Measurements from ENCODE around the gene SLC4A1AP. TPM values are rescaled to one million over a fixed set of nuclear protein-coding genes. Genes with fewer than 3 reads are reported as not detected.

The SLC4A1AP gene
- total and polyA plus RNA-seq, 10 of the 15 experiments (the other 5 are each of a cell fraction or from before 2014, with no cell fraction given), result 6.5 to 30.1 (median 21.5) TPM

DNA sequence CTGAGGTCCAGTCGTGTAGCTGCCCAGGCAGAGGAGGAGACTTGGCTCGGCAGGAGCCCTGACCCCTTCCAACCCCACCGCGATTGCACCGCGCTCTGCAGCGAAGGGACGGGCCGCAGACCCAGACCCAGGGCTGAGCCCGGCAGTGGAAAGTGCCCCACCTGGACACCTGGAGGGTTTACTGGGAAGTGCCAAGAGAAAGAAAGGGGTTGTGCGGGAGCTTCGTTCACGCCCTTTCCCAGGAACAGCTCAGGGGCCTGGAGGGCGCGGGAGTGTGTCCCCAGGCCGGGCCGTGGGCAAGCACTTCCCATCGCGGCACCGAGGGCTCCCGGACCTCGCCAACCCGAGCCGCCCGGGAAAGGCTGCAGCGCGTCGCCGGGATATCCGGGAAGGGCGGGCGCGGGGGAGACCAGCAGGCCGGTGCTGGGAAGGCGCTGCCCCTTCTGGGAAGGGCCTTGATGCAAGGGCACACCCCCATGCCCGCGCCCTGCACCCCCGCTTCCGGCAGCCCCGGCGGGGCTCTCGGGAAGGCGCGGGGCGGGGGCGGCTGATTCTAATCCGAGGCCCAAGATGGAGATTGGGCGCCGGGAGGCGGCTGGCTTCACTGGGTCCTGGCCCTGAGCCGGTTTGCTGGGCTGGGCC, 71.7 kb downstream of the SLC4A1AP start:
- H3K4me3 ChIP-seq, result 0 out of 2 replicates have a peak overlapping the region, but pooled peaks have one; percentile 16
- FAIRE-seq (no peak), DNase-seq (ENCODE audit: low read depth, low spot score) (no peak), ATAC-seq (peak; percentile 20; the same call in 2 of the 3 replicates)
- WGBS (ENCODE audit: insufficient coverage, insufficient replicate concordance, low lambda C conversion rate, missing lambda C conversion rate), result 25% methylated on average over 42 of the region's 51 CpGs
- intact Hi-C loops (cut with micrococcal nuclease; ENCODE audit: unreplicated experiment), result no loop called here
- H3K36me3 ChIP-seq (ENCODE audit: control insufficient read depth in 2 of 2, insufficient read depth in 2 of 2, low read length in 1 of 2), result no peaks in the 10 kb centered on the region
- H3K27ac ChIP-seq (ENCODE audit: control insufficient read depth, insufficient read depth), result no peak overlapping the region
- H3K27me3 ChIP-seq (replicated peaks in 1 of 2; ENCODE audit: control insufficient read depth in 2 of 2, insufficient read depth in 2 of 2, low read length in 1 of 2), result peaks cover 2 to 11% of the 10 kb centered on the region in 2 experiments
- H3K4me2 ChIP-seq (ENCODE audit: control insufficient read depth, insufficient read depth), result peak overlapping the region; percentile 54
- SMC1A ChIA-PET (ENCODE audit: uncharacterized antibody, unreplicated experiment), result interaction anchor here (0.6 kb wide), 1 partner anchor 9 kb away, joined by 3 read pairs; no protein-coding TSS in a partner anchor
- no peaks in the 10 kb centered on the region for H4K20me1 ChIP-seq (ENCODE audit: control insufficient read depth, insufficient read depth)
- H3K79me2 ChIP-seq (ENCODE audit: control insufficient read depth, insufficient read depth, low read length), result no peaks in the 10 kb centered on the region
- peaks cover 2% of the 10 kb centered on the region; the same call in 1 of the 2 replicates for H3K4me1 ChIP-seq (ENCODE audit: control insufficient read depth, insufficient read depth, low read length)
- RAD21 ChIA-PET (ENCODE audit: unreplicated experiment), result no interaction called here
- no peaks in the 10 kb centered on the region; the same call in 2 of the 3 replicates for H3K9me3 ChIP-seq (replicated peaks; ENCODE audit: control insufficient read depth, insufficient read depth, low read length)
- POLR2A ChIA-PET, result no interaction called here
- in situ Hi-C loops (cut with MboI), result no loop called here
- TF ChIP-seq TAF1 (IDR thresholded peaks at IDR 0.05; ENCODE audit: borderline replicate concordance, low read depth, low read length), result no peak
- TF ChIP-seq HCFC1 (IDR thresholded peaks at IDR 0.05; ENCODE audit: low read length), result no peak
- 0 out of 2 replicates have a peak, but pooled peaks have one; percentile 19 for TF ChIP-seq IKZF1 (conservative IDR thresholded peaks at IDR 0.05)
- TF ChIP-seq EED (IDR thresholded peaks at IDR 0.05; ENCODE audit: low read depth), result no peak
- no peak for TF ChIP-seq EP300 (IDR thresholded peaks at IDR 0.05; ENCODE audit: borderline replicate concordance in 1 of 2, control insufficient read depth in 1 of 2, low read depth in 2 of 2, low read length in 2 of 2)
- no peak for TF ChIP-seq MYB (IDR thresholded peaks at IDR 0.05; ENCODE audit: borderline replicate concordance, low read depth, low read length)
- peak in 1 of 2 experiments; percentile 73; a peak in 2 of 3 replicates for TF ChIP-seq EGR1 (IDR thresholded peaks at IDR 0.05; ENCODE audit: borderline replicate concordance in 1 of 2, low read depth in 2 of 2, low read length in 2 of 2)
- no peak for TF ChIP-seq MTA2 (IDR thresholded peaks at IDR 0.05; ENCODE audit: low read depth)
- 0 out of 2 replicates have a peak, but pooled peaks have one; percentile 17 for TF ChIP-seq YY1 (IDR thresholded peaks at IDR 0.05; ENCODE audit: low read depth, low read length)
- no TSS peak for BruUV-seq (replicated peaks)
- CTCF ChIA-PET, result no interaction called here
- no peak overlapping the region for H3K9ac ChIP-seq (ENCODE audit: control insufficient read depth, insufficient read depth, low read length)
- peak overlapping the region; percentile 51 for H2AFZ ChIP-seq (ENCODE audit: control insufficient read depth, low read depth, low read length)
